Prostate gland (tissue), 2 donors: ENCODE results near the gene ZHX3.

Experiments used
- POLR2A ChIP-seq: fragments of 450-650 bp; IDR thresholded peaks from one replicate; pipeline ENCODE4 v1.6.1; 2016; ENCODE audit warnings: antibody characterized with exemption, mild to moderate bottlenecking
- POLR2AphosphoS5 ChIP-seq: sonication (generic); formaldehyde crosslinking; IDR thresholded peaks from one replicate; pipeline ENCODE4 v1.6.1; 2017; ENCODE audit warnings: antibody characterized with exemption
- TF ChIP-seq, protein P1 (sequence below), 4 experiments: fragments of 200-600 bp in 2 of 4; fragments of 450-650 bp in 2 of 4; sonication (generic) in 2 of 4; IDR thresholded peaks; 1 replicate in 3 of 4; 2 replicates in 1 of 4; pipeline ENCODE4 v1.5.1; 2016 to 2019; ENCODE audit warnings: antibody characterized with exemption in 4 of 4, mild to moderate bottlenecking in 2 of 4, moderate library complexity in 2 of 4

DNA sequence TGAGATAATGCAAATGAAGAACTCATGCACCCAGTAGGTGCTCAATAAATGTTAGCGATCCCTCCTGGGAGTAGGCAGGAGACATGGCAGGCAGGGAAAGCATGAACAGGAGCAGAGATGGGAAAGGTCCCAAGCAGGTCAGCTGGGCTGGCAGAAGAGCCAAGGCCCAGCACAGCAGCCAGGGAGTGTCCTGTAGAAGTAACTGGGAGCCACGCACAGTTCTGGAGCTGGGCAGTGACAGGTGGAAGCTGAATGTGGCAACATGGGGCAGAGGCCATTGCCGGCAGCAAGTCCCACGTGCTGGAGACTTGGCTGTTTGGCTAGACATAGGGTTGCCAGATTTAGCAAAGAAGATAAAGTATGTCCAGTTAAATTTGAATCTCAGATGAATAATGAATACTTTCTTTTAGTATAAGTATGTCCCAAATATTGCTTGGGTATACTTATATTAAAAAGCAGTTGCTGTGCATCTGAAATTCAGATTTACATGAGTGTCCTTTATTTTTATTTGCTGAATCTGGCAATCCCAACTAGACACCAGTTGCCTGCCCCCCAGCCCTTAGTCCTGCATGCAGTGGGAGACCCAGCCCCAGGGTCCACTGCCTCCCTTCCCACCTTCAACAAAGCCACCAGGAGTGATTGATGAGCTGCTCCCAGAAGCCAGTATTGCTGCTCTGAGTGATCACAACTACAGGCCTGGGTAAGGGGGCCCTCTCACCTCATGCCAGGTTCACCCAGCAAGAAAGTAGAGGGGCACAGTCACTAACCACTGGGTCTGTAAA lies 19.4 kb upstream of the ZHX3 start:
- TF ChIP-seq, protein P1, sequence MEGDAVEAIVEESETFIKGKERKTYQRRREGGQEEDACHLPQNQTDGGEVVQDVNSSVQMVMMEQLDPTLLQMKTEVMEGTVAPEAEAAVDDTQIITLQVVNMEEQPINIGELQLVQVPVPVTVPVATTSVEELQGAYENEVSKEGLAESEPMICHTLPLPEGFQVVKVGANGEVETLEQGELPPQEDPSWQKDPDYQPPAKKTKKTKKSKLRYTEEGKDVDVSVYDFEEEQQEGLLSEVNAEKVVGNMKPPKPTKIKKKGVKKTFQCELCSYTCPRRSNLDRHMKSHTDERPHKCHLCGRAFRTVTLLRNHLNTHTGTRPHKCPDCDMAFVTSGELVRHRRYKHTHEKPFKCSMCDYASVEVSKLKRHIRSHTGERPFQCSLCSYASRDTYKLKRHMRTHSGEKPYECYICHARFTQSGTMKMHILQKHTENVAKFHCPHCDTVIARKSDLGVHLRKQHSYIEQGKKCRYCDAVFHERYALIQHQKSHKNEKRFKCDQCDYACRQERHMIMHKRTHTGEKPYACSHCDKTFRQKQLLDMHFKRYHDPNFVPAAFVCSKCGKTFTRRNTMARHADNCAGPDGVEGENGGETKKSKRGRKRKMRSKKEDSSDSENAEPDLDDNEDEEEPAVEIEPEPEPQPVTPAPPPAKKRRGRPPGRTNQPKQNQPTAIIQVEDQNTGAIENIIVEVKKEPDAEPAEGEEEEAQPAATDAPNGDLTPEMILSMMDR (IDR thresholded peaks at IDR 0.05) = no peak
- TF ChIP-seq POLR2AphosphoS5 (no peak), POLR2A (no peak)
